ENCODE measurements around the gene CTU1.

Gene CTU1

GRCh38 chr19:51081476-51081875, 26.7 kb downstream of the CTU1 start:
- no peak for DNase-seq (ENCODE audit: low spot score)

GRCh38 chr19:51079481-51080110, 28.6 kb downstream of the CTU1 start:
- DNase-seq (ENCODE audit: low spot score) = no peak

GRCh38 chr19:51078731-51079130, 29.5 kb downstream of the CTU1 start:
- DNase-seq (ENCODE audit: low spot score) = no peak

GRCh38 chr19:51078104-51078503, 30.1 kb downstream of the CTU1 start:
- no peak for DNase-seq (ENCODE audit: low spot score)

- DNase-seq (ENCODE audit: low spot score) = no peak
These were observed 31.5 kb downstream of the CTU1 start for GRCh38 chr19:51076631-51077213.

- DNase-seq (ENCODE audit: low spot score) = no peak
These were observed 32.2 kb downstream of the CTU1 start for GRCh38 chr19:51075998-51076397.

GRCh38 chr19:51071095-51071405, 37.2 kb downstream of the CTU1 start:
- no peak for DNase-seq (ENCODE audit: low spot score)

GRCh38 chr19:51070334-51071094, 37.7 kb downstream of the CTU1 start:
- DNase-seq (ENCODE audit: low spot score) = no peak

- DNase-seq (ENCODE audit: low spot score) = no peak
These were observed 41.6 kb downstream of the CTU1 start for GRCh38 chr19:51066393-51067186.

GRCh38 chr19:51065221-51065960, 42.8 kb downstream of the CTU1 start:
- no peak for DNase-seq (ENCODE audit: low spot score)

GRCh38 chr19:51064534-51065220, 43.5 kb downstream of the CTU1 start, which contains the start of gene KLK13:
KLK13 (minus strand) TSS chr19:51065092; CDS start chr19:51065067, 25 bp downstream.
- no peak for DNase-seq (ENCODE audit: low spot score)

GRCh38 chr19:51063664-51064063, 44.5 kb downstream of the CTU1 start:
- no peak for DNase-seq (ENCODE audit: low spot score)

GRCh38 chr19:51060973-51061372, 47.2 kb downstream of the CTU1 start:
- DNase-seq (ENCODE audit: low spot score) = no peak

GRCh38 chr19:51060336-51060735, 47.9 kb downstream of the CTU1 start:
- no peak for DNase-seq (ENCODE audit: low spot score)

GRCh38 chr19:51059715-51060114, 48.5 kb downstream of the CTU1 start:
- no peak for DNase-seq (ENCODE audit: low spot score)

GRCh38 chr19:51055866-51056265, 52.3 kb downstream of the CTU1 start:
- DNase-seq (ENCODE audit: low spot score) = no peak
